Pancreas (tissue), 10 donors: ENCODE data around the gene TBX4. TPM values are rescaled to one million over a fixed set of nuclear protein-coding genes. Genes with fewer than 3 reads are reported as not detected.
"Not testable (repeated sequence)": the region's sequence is repeated elsewhere in the genome, so short reads cannot be mapped to it uniquely, and the experiment has no call there.

Experiments used
- ATAC-seq, 4 donors: fragments of 200-7000 bp; cut with Tn5 transposase; one replicate each; pipeline versions ENCODE4 v1.8.0 to v1.9.1; 2020; ENCODE audit warnings: mild to moderate bottlenecking in 4 of 4, moderate library complexity in 4 of 4
- DNase-seq, 6 donors: peaks; one replicate each; pipeline ENCODE4 v3.0.0-alpha.2; 2020
- FAIRE-seq: peaks from 2 replicates; lab custom pipeline; 2012; peaks lifted over from hg19 to GRCh38; lab: Jason Lieb, UNC
- H3K27ac ChIP-seq, 4 donors: fragments of 200-600 bp; sonication (generic); 1 replicate in 3 of 4; 2 replicates in 1 of 4; pipeline versions ENCODE4 v1.5.0 to v1.8.0; 2020
- H3K27me3 ChIP-seq, 4 donors: fragments of 200-600 bp; one replicate each; pipeline ENCODE4 v1.8.0; 2021
- H3K36me3 ChIP-seq, 3 donors: fragments of 200-600 bp; sonication (generic) in 1 of 3; one replicate each; pipeline versions ENCODE4 v1.5.0 to v1.8.0; 2020 to 2021
- H3K4me1 ChIP-seq, 3 donors: fragments of 200-600 bp; one replicate each; pipeline ENCODE4 v1.8.0; 2021
- H3K4me3 ChIP-seq, 4 donors: fragments of 200-600 bp; sonication (generic) in 2 of 4; one replicate each; pipeline versions ENCODE4 v1.5.0 to v1.8.0; 2020 to 2021
- H3K9me3 ChIP-seq, 4 donors: fragments of 200-600 bp; one replicate each; pipeline ENCODE4 v1.8.0; 2021
- WGBS, 2 donors: extraction: QIAGEN DNeasy Blood & Tissue Kit; methylation state at CpG; one replicate each; pipeline ENCODE4 v1.1.7; 2013; 5-methylcytosine and 5-hydroxymethylcytosine counted together
- intact Hi-C, 3 donors: fragments of 100-400 bp; cut with DNase I; formaldehyde crosslinking; loops; one replicate each; pipeline versions ENCODE4 v1.11.1 to v1.14.2; 2022
- polyA plus RNA-seq, 2 donors: library from polyadenylated mRNA; stranded (reverse); fragments of 200-250 nt; gene quantifications; one replicate each; pipeline ENCODE4 v1.2.3, GENCODE V29; 2013
- total RNA-seq, 6 donors: library from RNA; stranded (reverse); fragmentation: NEBNext Ultra II Directional in 4 of 6; extraction: Animal tissue kit (Norgen Biotek cat#: 25700) in 4 of 6; gene quantifications; one replicate each; pipeline versions ENCODE4 v1.2.1 to v1.2.4, GENCODE V29; 2021 to 2023
- TF ChIP-seq, protein P1 (sequence below), 4 donors: fragments of 200-600 bp; sonication (generic) in 3 of 4; IDR thresholded peaks; one replicate each; pipeline versions ENCODE4 v1.5.0 to v1.8.0; 2021; ENCODE audit warnings: antibody characterized with exemption in 4 of 4
- donor health status: healthy with polysubstance abuse.
- donor health status: DM: no; HTN: no; CAD: no; lungs with moderate emphysema.
- donor health status: DM: no; HTN: no; CAD: no.
- donor health status: control.
- donor health status: control.
- donor health status: Bipolar disorder and iron deficiency.
- donor health status: DM: yes; HTN: yes; CAD: no.
- donor health status: DM: no; HTN: no; CAD: no.
- donor health status: DM: no; HTN: no; CAD: no.
- donor health status: DM: yes; HTN: yes; CAD: no.

TBX4 gene
- total and polyA plus RNA-seq, 8 donors = not detected

GRCh38 chr17:61489719-61490490 lies 37.7 kb downstream of the TBX4 start:
- FAIRE-seq (no peak), DNase-seq (no peak), ATAC-seq (no peak)
- intact Hi-C loops = no loop called here
- TF ChIP-seq, protein P1, sequence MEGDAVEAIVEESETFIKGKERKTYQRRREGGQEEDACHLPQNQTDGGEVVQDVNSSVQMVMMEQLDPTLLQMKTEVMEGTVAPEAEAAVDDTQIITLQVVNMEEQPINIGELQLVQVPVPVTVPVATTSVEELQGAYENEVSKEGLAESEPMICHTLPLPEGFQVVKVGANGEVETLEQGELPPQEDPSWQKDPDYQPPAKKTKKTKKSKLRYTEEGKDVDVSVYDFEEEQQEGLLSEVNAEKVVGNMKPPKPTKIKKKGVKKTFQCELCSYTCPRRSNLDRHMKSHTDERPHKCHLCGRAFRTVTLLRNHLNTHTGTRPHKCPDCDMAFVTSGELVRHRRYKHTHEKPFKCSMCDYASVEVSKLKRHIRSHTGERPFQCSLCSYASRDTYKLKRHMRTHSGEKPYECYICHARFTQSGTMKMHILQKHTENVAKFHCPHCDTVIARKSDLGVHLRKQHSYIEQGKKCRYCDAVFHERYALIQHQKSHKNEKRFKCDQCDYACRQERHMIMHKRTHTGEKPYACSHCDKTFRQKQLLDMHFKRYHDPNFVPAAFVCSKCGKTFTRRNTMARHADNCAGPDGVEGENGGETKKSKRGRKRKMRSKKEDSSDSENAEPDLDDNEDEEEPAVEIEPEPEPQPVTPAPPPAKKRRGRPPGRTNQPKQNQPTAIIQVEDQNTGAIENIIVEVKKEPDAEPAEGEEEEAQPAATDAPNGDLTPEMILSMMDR (IDR thresholded peaks at IDR 0.05) = no peak
- no peak overlapping the region for H3K27ac ChIP-seq
- no peaks in the 10 kb centered on the region for H3K9me3 ChIP-seq
- no peaks in the 10 kb centered on the region for H3K4me1 ChIP-seq
- H3K4me3 ChIP-seq = no peak overlapping the region
- 88 to 92% methylated on average over 12 of the region's 12 CpGs for WGBS, 2 donors
- H3K27me3 ChIP-seq = no peaks in the 10 kb centered on the region
- H3K36me3 ChIP-seq = no peaks in the 10 kb centered on the region

DNA sequence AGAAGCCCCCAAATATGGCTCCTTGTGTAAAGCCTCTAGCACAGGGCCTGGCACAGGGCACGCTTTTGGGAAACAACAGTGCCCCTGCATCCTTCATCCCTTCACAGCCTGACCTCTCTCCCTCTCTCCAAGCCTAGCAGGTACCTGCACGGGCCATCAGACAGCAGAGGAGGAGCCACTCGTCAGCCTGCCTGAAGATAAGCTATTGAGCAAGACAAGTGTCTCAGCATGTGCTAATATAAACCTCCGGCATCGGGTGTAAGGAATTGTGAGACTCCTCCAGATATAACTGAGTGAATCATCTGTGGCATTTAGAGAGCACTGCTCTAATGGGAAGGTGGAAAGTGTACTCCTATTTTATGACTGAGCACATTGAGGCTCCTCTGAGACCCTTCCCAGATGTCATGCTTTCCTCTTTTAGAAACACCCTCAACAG lies 38.3 kb downstream of the TBX4 start:
- no peak for ATAC-seq
- WGBS, 2 donors = 85 to 87% methylated on average over 5 of the region's 5 CpGs
- intact Hi-C loops = no loop called here

DNA sequence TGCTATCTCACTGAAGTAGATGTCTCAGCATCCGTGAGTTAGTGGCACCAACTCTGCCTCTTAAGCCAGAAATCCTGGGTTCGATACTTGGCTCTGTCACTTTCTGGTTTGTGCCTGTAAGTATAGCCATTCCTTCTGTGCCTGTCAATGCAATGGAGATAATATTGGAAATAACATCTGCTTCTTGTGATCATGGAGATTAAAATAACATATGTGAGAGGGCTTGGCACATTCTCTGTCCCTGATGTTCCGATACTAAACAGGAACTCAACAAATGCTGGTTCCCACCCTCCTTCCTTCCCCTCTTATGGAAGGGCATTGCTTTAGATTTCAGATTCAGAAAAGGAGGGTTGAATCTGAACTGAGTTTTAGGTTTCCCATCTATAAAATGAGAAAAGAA lies 39.8 kb downstream of the TBX4 start:
- WGBS, 2 donors = 88 to 91% methylated on average over 3 of the region's 3 CpGs
- TF ChIP-seq, protein P1 (IDR thresholded peaks at IDR 0.05) = no peak
- no peak overlapping the region for H3K27ac ChIP-seq

More for the DNA sequence above, 38.3 kb downstream of the TBX4 start:
- Histone ChIP-seq H3K4me1 (no peaks in the 10 kb centered on the region), H3K4me3 (no peak overlapping the region), H3K9me3 (no peaks in the 10 kb centered on the region), H3K27me3 (no peaks in the 10 kb centered on the region), H3K27ac (no peak overlapping the region), H3K36me3 (no peaks in the 10 kb centered on the region)
- TF ChIP-seq, protein P1 (IDR thresholded peaks at IDR 0.05) = no peak
- FAIRE-seq (no peak), DNase-seq (no peak)

GRCh38 chr17:61492759-61493526 lies 40.7 kb downstream of the TBX4 start:
- FAIRE-seq (no peak), DNase-seq (no peak), ATAC-seq (no peak)
- TF ChIP-seq, protein P1 (IDR thresholded peaks at IDR 0.05) = no peak
- no peak overlapping the region for H3K27ac ChIP-seq
- 80 to 84% methylated on average over 8 of the region's 8 CpGs for WGBS, 2 donors
- no peaks in the 10 kb centered on the region for H3K9me3 ChIP-seq
- no peaks in the 10 kb centered on the region for H3K36me3 ChIP-seq
- intact Hi-C loops = no loop called here
- no peaks in the 10 kb centered on the region for H3K4me1 ChIP-seq
- H3K4me3 ChIP-seq = no peak overlapping the region
- no peaks in the 10 kb centered on the region for H3K27me3 ChIP-seq

More for the DNA sequence above, 39.8 kb downstream of the TBX4 start:
- no peaks in the 10 kb centered on the region for H3K27me3 ChIP-seq
- no peaks in the 10 kb centered on the region for H3K9me3 ChIP-seq
- DNase-seq (no peak), ATAC-seq (no peak), FAIRE-seq (no peak)
- H3K4me3 ChIP-seq = no peak overlapping the region
- intact Hi-C loops = no loop called here
- no peaks in the 10 kb centered on the region for H3K4me1 ChIP-seq
- H3K36me3 ChIP-seq = no peaks in the 10 kb centered on the region

DNA sequence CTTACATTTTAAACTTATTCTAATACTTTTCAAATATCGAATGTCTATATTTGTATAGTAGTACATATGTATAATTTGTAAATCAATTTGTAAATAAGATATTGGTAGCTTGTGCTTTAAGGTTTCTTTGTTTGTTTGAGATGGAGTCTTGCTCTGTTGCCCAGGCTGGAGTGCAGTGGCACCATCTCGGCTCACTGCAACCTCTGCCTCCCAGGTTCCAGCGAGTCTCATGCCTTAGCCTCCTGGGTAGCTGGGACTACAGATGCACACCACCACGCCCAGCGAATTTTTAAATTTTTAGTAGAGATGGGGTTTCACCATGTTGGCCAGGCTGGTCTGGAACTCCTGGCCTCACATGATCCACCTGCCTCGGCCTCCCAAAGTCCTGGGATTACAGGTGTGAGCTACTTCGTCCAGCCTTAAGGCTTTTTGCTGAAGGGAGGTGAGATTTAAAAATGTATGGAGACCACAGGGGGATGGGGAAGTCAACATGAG lies 41.7 kb downstream of the TBX4 start:
- ATAC-seq, H3K36me3 ChIP-seq, H3K9me3 ChIP-seq, H3K27ac ChIP-seq, H3K4me1 ChIP-seq, FAIRE-seq, DNase-seq, H3K27me3 ChIP-seq, H3K4me3 ChIP-seq, intact Hi-C loops: not testable (repeated sequence)
- WGBS, 2 donors = 83 to 90% methylated on average over 7 of the region's 7 CpGs
